GM15510 (cell line): ENCODE measurements around the gene SMYD2.

ENCODE experiments used
- POLR2A ChIP-seq: IDR thresholded peaks from 3 replicates; pipeline ENCODE4 v1.6.1; 2011; ENCODE audit warnings: borderline replicate concordance; ENCODE audit not compliant: insufficient read length; ENCODE audit errors: extremely low read depth

Gene SMYD2

GRCh38 chr1:214377485-214377884 is 96.5 kb downstream of the SMYD2 start:
- no peak for TF ChIP-seq POLR2A

GRCh38 chr1:214377886-214378285 is 96.9 kb downstream of the SMYD2 start:
- no peak for TF ChIP-seq POLR2A

- TF ChIP-seq POLR2A, result no peak
These were observed 97.5 kb downstream of the SMYD2 start for GRCh38 chr1:214378492-214378891.

DNA sequence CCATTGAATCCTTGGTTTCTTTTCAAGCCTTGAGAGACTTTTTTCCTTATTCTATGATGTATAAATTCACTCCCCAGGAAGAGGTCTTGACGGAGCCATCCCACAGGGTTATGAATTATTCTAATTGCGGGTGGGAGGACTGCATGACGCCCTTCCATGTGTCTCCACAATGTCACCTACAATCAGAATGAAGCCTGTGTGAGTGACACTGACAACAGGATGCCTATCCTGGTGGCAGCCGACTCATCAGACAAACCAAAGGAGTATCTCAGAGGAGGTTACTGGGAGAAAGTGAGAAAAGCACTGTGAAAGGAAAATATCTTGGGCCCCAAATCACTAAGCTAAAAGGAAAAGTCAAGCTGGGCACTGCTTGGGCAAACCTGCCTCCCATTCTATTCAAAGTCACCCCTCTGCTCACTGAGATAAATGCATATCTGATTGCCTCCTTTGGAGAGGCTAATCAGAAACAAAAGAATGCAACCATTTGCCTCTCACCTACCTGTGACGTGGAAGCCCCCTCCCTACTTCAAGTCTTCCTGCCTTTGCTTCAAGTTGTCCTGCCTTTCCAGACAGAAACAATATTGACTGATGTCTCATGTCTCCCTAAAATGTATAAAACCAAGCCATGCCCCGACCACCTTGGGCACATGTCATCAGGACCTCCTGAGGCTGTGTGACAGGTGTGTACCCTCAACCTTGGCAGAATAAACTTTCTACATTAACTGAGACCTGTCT is 98.4 kb downstream of the SMYD2 start:
- TF ChIP-seq POLR2A, result no peak

GRCh38 chr1:214380396-214380795 is 99.4 kb downstream of the SMYD2 start:
- no peak for TF ChIP-seq POLR2A

DNA sequence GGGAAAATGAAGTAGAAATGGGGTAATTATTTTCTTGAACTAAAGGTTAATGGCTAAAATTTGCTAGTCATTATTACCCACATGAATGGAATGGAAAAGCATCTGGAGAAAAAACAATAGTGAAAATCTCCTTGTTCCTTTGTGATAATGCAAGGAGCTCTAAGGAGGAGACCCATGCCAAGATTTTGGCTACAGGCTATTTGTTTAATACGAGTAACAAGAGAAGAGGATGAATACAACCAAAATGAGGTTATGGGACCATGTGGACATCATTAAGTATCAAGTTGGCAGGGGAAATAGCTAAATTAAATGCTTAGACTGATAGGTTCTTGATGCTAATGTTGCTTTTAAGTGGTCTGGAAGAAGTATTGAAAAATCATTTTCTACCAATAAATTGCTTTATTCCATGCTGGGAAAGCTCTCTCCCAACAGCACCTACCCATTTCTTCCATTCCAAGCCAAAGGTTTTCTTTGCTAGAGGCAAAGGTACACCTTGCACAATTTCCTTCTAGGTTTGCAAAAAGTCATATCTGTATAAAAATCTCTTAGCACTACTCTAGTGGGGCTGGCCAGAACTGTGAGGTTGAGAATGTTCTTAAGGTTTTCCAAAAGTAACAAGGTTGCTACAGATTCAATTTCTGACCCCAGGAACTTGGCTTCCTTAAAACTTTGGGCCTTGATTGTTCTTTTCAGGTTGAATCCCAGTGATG is 100.2 kb downstream of the SMYD2 start:
- no peak for TF ChIP-seq POLR2A

DNA sequence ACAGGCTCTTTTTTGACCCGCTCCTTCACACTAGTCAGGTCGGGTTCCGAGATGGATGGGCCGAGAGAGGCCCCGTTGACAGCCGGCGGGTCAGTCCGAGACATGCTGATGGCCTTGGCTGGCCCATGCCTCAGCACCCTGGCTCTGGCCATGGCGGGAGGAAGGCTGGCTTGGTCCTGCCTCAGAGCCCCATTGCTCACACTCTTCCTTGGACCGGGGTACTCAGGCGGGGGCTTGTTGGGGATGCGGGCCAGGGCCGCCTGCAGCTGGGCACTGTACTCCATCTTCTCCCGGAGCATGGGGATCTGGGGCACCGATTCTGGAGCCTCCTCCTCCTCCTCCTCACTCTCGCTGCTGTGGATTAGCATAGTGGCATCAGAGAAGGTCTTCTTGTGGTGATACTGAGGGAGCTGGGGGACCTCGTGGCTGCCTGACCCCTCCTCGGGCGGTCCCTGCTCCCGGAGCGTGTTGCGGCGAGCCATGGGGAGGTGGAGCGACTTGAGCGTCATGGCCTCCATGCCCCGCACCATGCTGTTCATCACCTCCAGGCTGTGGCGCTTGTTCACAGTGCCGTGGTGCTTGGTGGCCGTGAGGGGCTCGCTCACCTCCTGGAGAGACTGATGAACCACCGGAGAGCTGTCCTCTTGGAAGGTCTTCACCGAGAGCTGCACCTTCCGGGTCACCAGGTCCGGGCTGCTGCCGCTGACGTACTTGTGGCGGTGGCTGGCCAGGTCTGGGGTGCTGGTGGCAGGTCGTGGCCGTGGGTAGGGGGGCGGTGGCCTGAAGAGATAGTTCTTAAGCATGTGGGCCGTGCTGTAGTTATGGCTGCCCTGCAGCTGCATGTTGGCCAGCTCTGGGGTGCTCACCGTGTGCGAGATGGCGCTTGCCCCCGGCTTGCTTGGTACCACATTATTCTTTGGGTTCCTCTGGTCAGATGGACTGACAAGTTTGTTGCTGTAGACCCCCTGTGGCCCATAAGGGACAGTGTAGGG is 102.7 kb downstream of the SMYD2 start:
- TF ChIP-seq POLR2A, result no peak

- no peak for TF ChIP-seq POLR2A
These were observed 103.6 kb downstream of the SMYD2 start for GRCh38 chr1:214384373-214385079.

DNA sequence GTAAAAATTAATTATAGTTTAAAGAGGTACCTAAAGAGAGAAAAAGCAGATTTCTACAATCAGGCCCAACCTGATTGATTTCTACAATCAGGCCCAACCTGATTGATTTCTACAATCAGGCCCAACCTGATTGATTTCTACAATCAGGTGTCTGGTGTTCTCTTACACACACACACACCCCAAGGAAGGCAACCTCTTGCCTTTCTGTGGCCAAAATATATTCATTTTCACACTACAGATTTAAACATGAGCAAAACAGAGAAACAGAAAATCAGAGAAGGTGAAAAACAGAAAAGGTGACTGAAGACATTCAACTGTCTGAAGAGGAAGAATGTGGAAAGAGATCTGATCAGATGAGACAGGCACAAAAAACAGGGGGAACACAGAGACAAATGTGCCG is 104.5 kb downstream of the SMYD2 start:
- no peak for TF ChIP-seq POLR2A

GRCh38 chr1:214386333-214386732 is 105.4 kb downstream of the SMYD2 start:
- TF ChIP-seq POLR2A, result no peak
